OCI-LY3 (cell line): ENCODE results near the gene DCBLD1.
"Not testable (repeated sequence)": the region's sequence is repeated elsewhere in the genome, so short reads cannot be mapped to it uniquely, and the experiment has no call there.

ENCODE experiments used
- H2AFZ ChIP-seq: fragments of 200-600, 300-600 bp; shearing (Covaris generic); 2 replicates; pipeline ENCODE4 v1.6.0; 2014; ENCODE audit warnings: antibody characterized with exemption, low read depth, low read length
- H3K27ac ChIP-seq: fragments of 200-600, 300-600 bp; sonication (generic); 2 replicates; pipeline ENCODE4 v1.5.1; 2014; ENCODE audit warnings: mild to moderate bottlenecking, low read length, moderate library complexity, mixed read lengths
- H3K27me3 ChIP-seq: fragments of 200-600, 300-600 bp; sonication (generic); 2 replicates; pipeline ENCODE4 v1.6.1; 2014; ENCODE audit warnings: low read depth, low read length, mixed read lengths
- H3K36me3 ChIP-seq: fragments of 200-600, 300-600 bp; sonication (generic); replicated peaks from 2 replicates; pipeline ENCODE3; 2014; ENCODE audit warnings: low read depth, low read length, mixed read lengths
- H3K4me1 ChIP-seq: fragments of 300-600, 200-600 bp; sonication (generic); 2 replicates; pipeline ENCODE4 v1.6.1; 2014; ENCODE audit warnings: low read length, mixed read lengths
- H3K4me2 ChIP-seq: fragments of 200-600, 300-600 bp; sonication (generic); 2 replicates; pipeline ENCODE4 v1.6.1; 2014; ENCODE audit warnings: low read length, mixed read lengths
- H3K4me3 ChIP-seq: fragments of 300-600, 200-600 bp; sonication (generic); 2 replicates; pipeline ENCODE4 v1.5.1; 2014; ENCODE audit warnings: antibody characterized with exemption, mild to moderate bottlenecking, low read length, moderate library complexity
- H3K79me2 ChIP-seq: fragments of 300-600, 200-600 bp; shearing (Covaris generic); 2 replicates; pipeline ENCODE4 v1.6.1; 2014; ENCODE audit warnings: mild to moderate bottlenecking, low read length, mixed read lengths
- H3K9ac ChIP-seq: fragments of 300-600, 200-600 bp; shearing (Covaris generic); 2 replicates; pipeline ENCODE4 v1.6.0; 2014; ENCODE audit warnings: mild to moderate bottlenecking, low read length, moderate library complexity
- H3K9me3 ChIP-seq: fragments of 200-600, 300-600 bp; shearing (Covaris generic); 2 replicates; pipeline ENCODE4 v1.6.1; 2014; ENCODE audit warnings: low read length, mixed read lengths; ENCODE audit not compliant: insufficient read depth
- H4K20me1 ChIP-seq: fragments of 200-600, 300-600 bp; sonication (generic); 2 replicates; pipeline ENCODE4 v1.6.1; 2016; ENCODE audit warnings: low read length, mixed read lengths; ENCODE audit not compliant: insufficient read depth
- EZH2phosphoT487 ChIP-seq: fragments of 200-600 bp; shearing (Covaris generic); IDR thresholded peaks from 2 replicates; pipeline ENCODE4 v1.6.1; 2018; ENCODE audit warnings: antibody characterized with exemption, mixed run types, low read depth
- TF ChIP-seq, protein P1 (sequence below): fragments of 200-600, 300-600 bp; sonication (generic); IDR thresholded peaks from 2 replicates; pipeline ENCODE4 v1.5.1; 2014; ENCODE audit warnings: antibody characterized with exemption, low read length, low read depth

Gene DCBLD1

DNA sequence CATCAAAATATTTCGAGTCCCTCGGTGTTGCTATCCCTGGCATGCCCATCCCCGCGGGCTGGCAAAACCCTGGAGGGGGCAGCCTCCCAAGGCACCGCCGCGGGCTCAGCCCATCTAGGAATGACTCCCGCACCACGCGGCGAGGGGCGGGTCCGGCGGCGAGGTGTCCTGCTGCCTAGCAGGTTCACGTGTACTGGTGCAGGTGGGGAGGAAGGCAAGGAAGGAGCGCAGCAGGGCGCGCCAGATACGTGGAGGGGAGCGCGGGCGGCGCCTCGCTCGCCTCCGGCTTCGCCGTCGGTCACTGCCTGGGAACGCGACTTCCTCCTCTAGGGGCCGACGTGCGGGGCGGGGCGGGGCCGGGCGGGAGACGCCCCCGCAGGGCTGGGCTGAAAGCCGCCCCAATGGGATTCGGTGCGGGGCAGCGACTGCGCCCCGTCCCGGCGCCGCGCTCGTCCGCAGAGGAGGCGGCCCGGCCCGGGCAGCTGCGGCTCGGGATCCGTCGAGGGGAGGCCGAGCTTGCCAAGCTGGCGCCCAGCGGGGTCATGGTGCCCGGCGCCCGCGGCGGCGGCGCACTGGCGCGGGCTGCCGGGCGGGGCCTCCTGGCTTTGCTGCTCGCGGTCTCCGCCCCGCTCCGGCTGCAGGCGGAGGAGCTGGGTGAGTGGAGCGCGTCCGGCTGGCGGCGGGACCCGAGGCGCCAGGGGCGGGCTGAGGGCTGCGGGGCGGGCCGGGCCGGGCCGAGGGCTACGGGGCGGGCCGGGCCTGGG, at the start of gene DCBLD1:
Gene DCBLD1, plus strand, starts transcription at position 435 of the 764 bp plus-strand sequence. Its CDS starts 108 bp downstream, at position 543.
- Histone ChIP-seq H3K79me2 (no peaks in the 10 kb centered on the region), H3K27me3 (no peaks in the 10 kb centered on the region), H3K4me3 (peak within 1 kb of the TSS; percentile 98), H2AFZ (peak within 1 kb of the TSS; percentile 81), H3K27ac (no peak within 1 kb of the TSS), H3K9me3 (no peaks in the 10 kb centered on the region), H3K4me1 (peaks cover 27% of the 10 kb centered on the region), H4K20me1 (no peaks in the 10 kb centered on the region), H3K4me2 (peak within 1 kb of the TSS; percentile 84), H3K9ac (peak within 1 kb of the TSS; percentile 89), H3K36me3 (no peaks in the 10 kb centered on the region)
- TF ChIP-seq, protein P1, sequence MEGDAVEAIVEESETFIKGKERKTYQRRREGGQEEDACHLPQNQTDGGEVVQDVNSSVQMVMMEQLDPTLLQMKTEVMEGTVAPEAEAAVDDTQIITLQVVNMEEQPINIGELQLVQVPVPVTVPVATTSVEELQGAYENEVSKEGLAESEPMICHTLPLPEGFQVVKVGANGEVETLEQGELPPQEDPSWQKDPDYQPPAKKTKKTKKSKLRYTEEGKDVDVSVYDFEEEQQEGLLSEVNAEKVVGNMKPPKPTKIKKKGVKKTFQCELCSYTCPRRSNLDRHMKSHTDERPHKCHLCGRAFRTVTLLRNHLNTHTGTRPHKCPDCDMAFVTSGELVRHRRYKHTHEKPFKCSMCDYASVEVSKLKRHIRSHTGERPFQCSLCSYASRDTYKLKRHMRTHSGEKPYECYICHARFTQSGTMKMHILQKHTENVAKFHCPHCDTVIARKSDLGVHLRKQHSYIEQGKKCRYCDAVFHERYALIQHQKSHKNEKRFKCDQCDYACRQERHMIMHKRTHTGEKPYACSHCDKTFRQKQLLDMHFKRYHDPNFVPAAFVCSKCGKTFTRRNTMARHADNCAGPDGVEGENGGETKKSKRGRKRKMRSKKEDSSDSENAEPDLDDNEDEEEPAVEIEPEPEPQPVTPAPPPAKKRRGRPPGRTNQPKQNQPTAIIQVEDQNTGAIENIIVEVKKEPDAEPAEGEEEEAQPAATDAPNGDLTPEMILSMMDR: no peak
- no peak for TF ChIP-seq EZH2phosphoT487

DNA sequence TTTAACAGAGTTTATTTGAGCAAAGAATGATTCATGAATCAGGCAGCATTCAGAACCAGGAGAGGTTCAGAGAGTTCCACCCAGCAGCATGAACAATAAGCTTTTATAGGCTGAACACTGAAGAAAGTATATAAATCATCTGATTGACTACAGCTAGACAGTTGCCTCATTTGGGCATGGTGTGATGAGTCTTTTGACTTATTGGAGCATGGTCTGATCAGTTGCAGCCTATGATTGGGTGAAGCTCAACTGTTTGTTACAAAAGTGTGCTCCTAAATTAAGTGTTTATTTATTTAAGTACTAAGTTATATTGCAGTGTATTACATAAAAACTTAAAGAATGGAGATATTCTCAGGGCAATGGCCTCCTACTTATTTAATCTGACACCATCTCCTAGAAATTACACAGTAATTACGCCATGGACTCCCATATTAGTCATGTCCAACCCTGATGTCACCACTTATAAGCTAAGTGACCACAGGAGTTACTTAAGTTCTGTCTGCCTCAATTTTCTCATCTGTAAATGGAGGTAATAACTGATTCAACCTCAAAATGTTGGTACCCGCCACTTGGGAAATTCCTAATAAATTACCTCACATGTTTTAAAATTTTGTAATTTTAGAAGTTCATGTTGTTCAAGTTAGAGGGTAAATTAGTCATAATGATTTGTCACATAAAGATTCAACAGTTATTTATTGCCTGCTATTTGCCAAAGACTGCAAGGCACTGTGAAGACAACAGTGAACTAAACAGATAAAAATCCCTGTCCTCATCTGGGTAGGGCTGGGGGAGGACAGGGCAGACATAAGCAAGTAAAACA, 41.6 kb upstream of the DCBLD1 start:
- H3K9ac ChIP-seq: no peak overlapping the region
- H4K20me1 ChIP-seq: no peaks in the 10 kb centered on the region
- no peak overlapping the region for H3K4me3 ChIP-seq
- TF ChIP-seq, protein P1: no peak
- no peak for TF ChIP-seq EZH2phosphoT487
- no peaks in the 10 kb centered on the region for H3K27me3 ChIP-seq
- no peaks in the 10 kb centered on the region for H3K36me3 ChIP-seq
- no peaks in the 10 kb centered on the region for H3K79me2 ChIP-seq
- H2AFZ ChIP-seq: no peak overlapping the region
- 0 out of 2 replicates have a peak, but pooled peaks cover 2% of the 10 kb centered on the region for H3K4me1 ChIP-seq
- H3K4me2 ChIP-seq: no peak overlapping the region
- no peaks in the 10 kb centered on the region for H3K9me3 ChIP-seq
- no peak overlapping the region for H3K27ac ChIP-seq

DNA sequence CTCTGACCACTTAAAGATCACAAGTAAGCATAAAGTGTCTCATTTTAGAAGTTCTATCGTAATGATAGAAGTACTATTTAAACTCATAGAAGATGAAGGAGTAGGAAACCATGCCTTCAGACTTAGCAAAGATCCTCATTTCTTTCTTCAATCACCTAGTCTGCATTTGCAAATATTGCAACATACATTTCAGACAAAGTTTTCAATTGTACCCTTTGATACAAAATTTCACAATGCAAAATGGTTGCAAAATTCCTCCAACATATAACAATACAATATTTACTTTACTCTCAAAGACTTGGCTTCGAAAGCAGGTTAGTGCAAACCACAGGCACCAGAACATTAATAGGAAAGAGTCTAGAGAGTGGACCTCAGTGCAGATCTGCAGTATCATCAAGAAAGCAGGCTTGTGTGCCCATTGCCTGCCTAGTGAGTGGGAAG, 40.6 kb upstream of the DCBLD1 start:
- H3K9me3 ChIP-seq: no peaks in the 10 kb centered on the region
- no peak overlapping the region for H3K4me2 ChIP-seq
- H3K4me1 ChIP-seq: 0 out of 2 replicates have a peak, but pooled peaks cover 2% of the 10 kb centered on the region
- no peak overlapping the region for H3K4me3 ChIP-seq
- no peak overlapping the region for H3K9ac ChIP-seq
- no peaks in the 10 kb centered on the region for H4K20me1 ChIP-seq
- no peaks in the 10 kb centered on the region for H3K79me2 ChIP-seq
- H3K27ac ChIP-seq: no peak overlapping the region
- no peak for TF ChIP-seq EZH2phosphoT487
- TF ChIP-seq, protein P1: no peak
- no peaks in the 10 kb centered on the region for H3K27me3 ChIP-seq
- no peak overlapping the region for H2AFZ ChIP-seq
- no peaks in the 10 kb centered on the region for H3K36me3 ChIP-seq

DNA sequence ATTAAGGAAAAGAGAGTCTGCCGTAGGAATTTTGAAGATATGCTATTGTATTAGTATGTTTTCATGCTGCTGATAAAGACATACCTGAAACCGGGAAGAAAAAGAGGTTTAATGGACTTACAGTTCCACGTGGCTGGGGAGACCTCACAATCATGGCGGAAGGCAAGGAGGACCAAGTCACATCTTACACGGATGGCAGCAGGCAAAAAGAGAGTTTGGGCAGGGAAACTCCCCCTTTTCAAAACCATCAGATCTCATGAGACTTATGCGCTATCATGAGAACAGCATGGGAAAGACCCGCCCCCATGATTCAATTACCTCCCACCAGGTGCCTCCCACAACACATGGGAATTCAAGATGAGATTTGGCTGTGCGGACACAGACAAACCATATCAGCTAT, 40.2 kb upstream of the DCBLD1 start:
- H3K9me3 ChIP-seq, H3K36me3 ChIP-seq, H4K20me1 ChIP-seq, H3K4me3 ChIP-seq, H3K79me2 ChIP-seq, H2AFZ ChIP-seq, H3K9ac ChIP-seq, H3K27ac ChIP-seq, H3K4me2 ChIP-seq, H3K27me3 ChIP-seq, H3K4me1 ChIP-seq: not testable (repeated sequence)
